Kidney epithelial cell (primary cell): Measurements from ENCODE around the gene RELB. TPM values are rescaled to one million over a fixed set of nuclear protein-coding genes. Genes with fewer than 3 reads are reported as not detected.

Experiments used
- DNase-seq: peaks from one replicate; pipeline ENCODE4 v3.0.0-alpha.2; 2010; ENCODE audit warnings: low read depth
- H3K27me3 ChIP-seq: 2 replicates; pipeline ENCODE4 v1.6.0; 2011; ENCODE audit warnings: low read length; ENCODE audit not compliant: control insufficient read depth, insufficient read depth
- H3K36me3 ChIP-seq: 2 replicates; pipeline ENCODE4 v1.5.1; 2011; ENCODE audit warnings: low read length; ENCODE audit not compliant: control insufficient read depth, insufficient read depth
- H3K4me3 ChIP-seq: 2 replicates; pipeline ENCODE4 v1.5.1; 2011; ENCODE audit warnings: low read depth, mild to moderate bottlenecking, control low read depth, low read length
- CTCF ChIP-seq: IDR thresholded peaks from 2 replicates; pipeline ENCODE4 v1.5.1; 2011; ENCODE audit warnings: mild to moderate bottlenecking, moderate library complexity, low read length, control low read depth, inconsistent platforms; ENCODE audit not compliant: insufficient read depth, poor library complexity, severe bottlenecking
- total RNA-seq: library from RNA; depleted of rRNA; stranded (reverse); fragments of >200 nt; gene quantifications from 2 replicates; pipeline ENCODE4 v1.2.3, GENCODE V29; 2015

The RELB gene
- total RNA-seq, 1 donor from 2014 or later: 60.0 TPM

GRCh38 chr19:45051929-45052579 lies 50.8 kb downstream of the RELB start:
- Histone ChIP-seq H3K27me3 (no peaks in the 10 kb centered on the region), H3K36me3 (peaks cover 2% of the 10 kb centered on the region)
- no peak for DNase-seq

GRCh38 chr19:45056831-45057230 lies 55.6 kb downstream of the RELB start:
- H3K36me3 ChIP-seq: peaks cover 5% of the 10 kb centered on the region

More at GRCh38 chr19:45051929-45052579, 50.8 kb downstream of the RELB start:
- no peak for TF ChIP-seq CTCF
- no peak overlapping the region for H3K4me3 ChIP-seq

GRCh38 chr19:45057444-45057843 lies 56.2 kb downstream of the RELB start:
- no peak for DNase-seq
- H3K36me3 ChIP-seq: peaks cover 5% of the 10 kb centered on the region

More at GRCh38 chr19:45056831-45057230, 55.6 kb downstream of the RELB start:
- no peak for TF ChIP-seq CTCF
- Histone ChIP-seq H3K4me3 (no peak overlapping the region), H3K27me3 (no peaks in the 10 kb centered on the region)
- no peak for DNase-seq

GRCh38 chr19:45058622-45059159 lies 57.4 kb downstream of the RELB start:
- H3K4me3 ChIP-seq: no peak overlapping the region
- DNase-seq: no peak
- no peaks in the 10 kb centered on the region for H3K27me3 ChIP-seq
- no peak for TF ChIP-seq CTCF
- H3K36me3 ChIP-seq: peaks cover 5% of the 10 kb centered on the region

More at GRCh38 chr19:45057444-45057843, 56.2 kb downstream of the RELB start:
- no peak for TF ChIP-seq CTCF
- no peak overlapping the region for H3K4me3 ChIP-seq
- H3K27me3 ChIP-seq: no peaks in the 10 kb centered on the region

GRCh38 chr19:45059258-45059965 lies 58.1 kb downstream of the RELB start:
- peak; percentile 45 for DNase-seq
- Histone ChIP-seq H3K4me3 (no peak overlapping the region), H3K27me3 (no peaks in the 10 kb centered on the region), H3K36me3 (peaks cover 5% of the 10 kb centered on the region)
- TF ChIP-seq CTCF: peak; percentile 89
